Cerebellar cortex (tissue), 1 donor: ENCODE results near the gene AKAP17A.
"Not testable (repeated sequence)": the region's sequence is repeated elsewhere in the genome, so short reads cannot be mapped to it uniquely, and the experiment has no call there.

Source experiments
- DNase-seq: peaks from one replicate; pipeline ENCODE4 v3.0.0-alpha.2; 2015; ENCODE audit warnings: low spot score

AKAP17A gene, protein sequence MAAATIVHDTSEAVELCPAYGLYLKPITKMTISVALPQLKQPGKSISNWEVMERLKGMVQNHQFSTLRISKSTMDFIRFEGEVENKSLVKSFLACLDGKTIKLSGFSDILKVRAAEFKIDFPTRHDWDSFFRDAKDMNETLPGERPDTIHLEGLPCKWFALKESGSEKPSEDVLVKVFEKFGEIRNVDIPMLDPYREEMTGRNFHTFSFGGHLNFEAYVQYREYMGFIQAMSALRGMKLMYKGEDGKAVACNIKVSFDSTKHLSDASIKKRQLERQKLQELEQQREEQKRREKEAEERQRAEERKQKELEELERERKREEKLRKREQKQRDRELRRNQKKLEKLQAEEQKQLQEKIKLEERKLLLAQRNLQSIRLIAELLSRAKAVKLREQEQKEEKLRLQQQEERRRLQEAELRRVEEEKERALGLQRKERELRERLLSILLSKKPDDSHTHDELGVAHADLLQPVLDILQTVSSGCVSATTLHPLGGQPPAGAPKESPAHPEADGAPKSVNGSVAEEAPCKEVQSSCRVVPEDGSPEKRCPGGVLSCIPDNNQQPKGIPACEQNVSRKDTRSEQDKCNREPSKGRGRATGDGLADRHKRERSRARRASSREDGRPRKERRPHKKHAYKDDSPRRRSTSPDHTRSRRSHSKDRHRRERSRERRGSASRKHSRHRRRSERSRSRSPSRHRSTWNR

GRCh38 chrX:1591102-1591862, at the start of gene AKAP17A:
Gene AKAP17A (plus strand): TSS chrX:1591604. CDS start chrX:1593463, 1,859 bp downstream.
- DNase-seq = peak; percentile 94

- no peak for DNase-seq
Observed at GRCh38 chrX:1542994-1543725, 48.2 kb upstream of the AKAP17A start.

- no peak for DNase-seq
Observed at GRCh38 chrX:1545776-1546408, 45.5 kb upstream of the AKAP17A start.

- no peak for DNase-seq
Observed at GRCh38 chrX:1546691-1547251, 44.6 kb upstream of the AKAP17A start.

DNA sequence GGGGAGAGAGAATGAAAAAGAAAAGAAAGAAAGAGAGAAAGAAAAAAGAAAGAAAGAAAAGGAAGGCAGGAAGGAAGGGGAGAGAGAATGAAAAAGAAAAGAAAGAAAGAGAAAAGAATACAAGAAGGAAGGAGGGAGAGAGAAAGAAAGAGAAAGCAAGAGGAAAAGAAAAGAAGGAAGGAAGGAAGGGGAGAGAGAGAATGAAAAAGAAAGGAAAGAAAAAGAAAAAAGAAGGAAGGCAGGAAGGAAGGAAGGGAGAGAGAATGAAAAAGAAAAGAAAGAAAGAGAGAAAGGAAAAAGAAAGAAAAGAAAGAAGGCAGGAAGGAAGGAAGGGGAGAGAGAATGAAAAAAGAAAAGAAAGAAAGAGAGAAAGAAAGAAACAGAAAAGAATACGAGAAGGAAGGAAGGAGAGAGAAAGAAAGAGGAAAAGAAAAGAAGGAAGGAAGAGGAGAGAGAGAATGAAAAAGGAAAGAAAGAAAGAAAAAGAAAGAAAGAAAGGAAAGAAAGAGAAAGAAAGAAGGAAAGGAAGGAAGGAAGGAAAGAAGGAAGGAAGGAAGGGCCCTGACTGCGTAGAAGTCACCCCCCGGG, 39.4 kb upstream of the AKAP17A start:
- no peak for DNase-seq

DNA sequence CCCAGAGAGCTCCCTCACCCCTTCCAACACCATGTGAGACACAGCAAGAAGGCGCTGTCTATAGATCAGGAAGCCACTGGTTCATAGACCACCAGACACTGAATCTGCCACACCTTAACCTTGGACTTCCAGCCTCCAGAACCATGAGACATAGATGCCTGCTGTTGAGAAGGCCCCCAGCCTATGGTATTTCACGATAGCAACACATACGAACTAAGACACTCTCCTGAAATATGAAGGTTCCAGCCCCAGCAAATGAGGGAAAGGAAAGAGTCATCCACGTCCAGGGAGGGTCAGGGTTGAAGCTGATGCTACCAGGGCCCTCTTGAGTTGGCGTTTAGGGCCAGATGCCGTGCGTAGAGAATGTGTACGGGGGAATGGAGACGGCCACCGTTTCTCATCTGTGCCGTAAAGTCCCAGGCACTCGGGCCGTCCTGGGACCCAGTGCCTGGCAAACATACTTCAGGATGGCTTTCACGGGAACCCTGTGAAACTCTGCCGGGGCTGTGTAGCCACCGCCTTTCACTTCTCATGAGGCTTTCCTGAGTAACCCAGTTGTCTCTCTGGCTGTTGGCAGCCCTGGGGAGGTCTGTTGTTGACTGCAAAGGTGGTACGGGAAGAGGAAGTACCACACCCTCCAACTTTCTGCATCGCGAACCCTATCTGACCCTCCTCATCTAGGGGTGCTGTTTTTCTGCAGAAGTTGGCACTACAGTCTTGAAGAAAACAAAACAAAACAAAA, 36.8 kb upstream of the AKAP17A start:
- DNase-seq = no peak

- DNase-seq = no peak
Observed at GRCh38 chrX:1555370-1555769, 36.0 kb upstream of the AKAP17A start.

DNA sequence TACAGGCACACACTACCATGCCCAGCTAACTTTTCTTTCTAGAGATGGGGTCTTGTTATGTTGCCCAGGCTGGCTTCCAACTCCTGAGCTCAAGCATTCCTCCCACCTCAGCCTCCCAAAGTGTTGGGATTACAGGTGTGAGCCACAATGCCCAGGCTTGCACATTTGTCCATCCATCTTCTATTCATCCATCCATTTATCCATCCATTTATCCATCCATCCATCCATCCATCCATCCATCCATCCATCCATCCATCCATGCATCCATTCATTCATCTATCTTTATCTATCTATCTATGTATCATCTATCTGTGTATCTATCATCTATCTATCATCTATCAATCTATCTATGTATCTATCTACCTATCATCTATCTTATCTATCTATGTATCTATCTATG, 34.0 kb upstream of the AKAP17A start:
- not testable (repeated sequence) for DNase-seq

DNA sequence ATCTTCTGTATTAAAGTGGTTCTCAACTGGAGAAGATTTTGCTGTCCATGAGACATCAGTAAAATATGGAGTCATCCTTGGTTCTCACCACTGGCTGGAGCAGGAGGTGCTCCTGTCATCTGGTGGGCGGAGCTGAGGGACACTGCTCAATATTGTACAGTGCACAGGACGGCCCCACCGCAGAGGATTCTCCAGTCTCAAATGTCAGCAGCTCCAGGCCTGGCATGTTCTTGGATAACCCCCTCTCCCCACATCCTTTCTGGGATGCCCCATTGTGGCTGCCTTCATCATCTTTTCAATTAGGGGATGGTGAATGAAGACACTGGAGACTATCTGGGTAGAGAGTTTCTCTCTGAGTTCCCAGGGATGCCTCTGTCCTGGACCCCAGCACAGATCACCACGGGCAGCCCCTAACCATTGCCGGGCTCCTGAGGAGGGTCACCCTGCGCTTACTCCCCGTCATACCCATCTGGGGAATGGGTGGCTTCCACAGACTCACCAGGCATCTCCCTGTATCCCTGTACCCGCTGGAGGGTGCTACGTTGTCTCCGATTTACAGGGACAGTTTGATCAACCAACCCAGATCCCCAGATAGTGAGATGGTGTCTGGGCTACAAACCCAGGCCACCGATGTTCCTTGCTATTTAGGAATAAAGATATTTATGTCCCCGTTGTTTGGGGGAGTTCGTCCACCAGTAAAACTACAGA, 32.5 kb upstream of the AKAP17A start:
- no peak for DNase-seq

- DNase-seq = no peak
Observed at GRCh38 chrX:1561164-1561563, 30.2 kb upstream of the AKAP17A start.

DNA sequence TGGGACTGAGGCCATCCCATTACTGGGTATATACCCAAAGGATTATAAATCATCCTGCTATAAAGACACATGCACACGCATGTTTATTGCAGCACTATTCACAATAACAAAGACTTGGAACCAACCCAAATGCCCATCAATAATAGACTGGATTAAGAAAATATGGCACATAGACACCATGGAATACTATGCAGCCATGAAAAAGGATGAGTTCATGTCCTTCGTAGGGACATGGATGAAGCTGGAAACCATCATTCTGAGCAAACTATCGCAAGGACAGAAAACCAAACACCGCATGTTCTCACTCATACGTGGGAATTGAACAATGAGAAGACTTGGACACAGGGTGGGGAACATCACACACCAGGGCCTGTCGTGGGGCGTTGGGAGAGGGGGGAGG, 27.3 kb upstream of the AKAP17A start:
- not testable (repeated sequence) for DNase-seq

- no peak for DNase-seq
Observed at GRCh38 chrX:1564750-1565683, 26.4 kb upstream of the AKAP17A start.

- DNase-seq = not testable (repeated sequence)
Observed at GRCh38 chrX:1574181-1574580, 17.2 kb upstream of the AKAP17A start.

- DNase-seq = no peak
Observed at GRCh38 chrX:1576201-1576992, 15.0 kb upstream of the AKAP17A start.

DNA sequence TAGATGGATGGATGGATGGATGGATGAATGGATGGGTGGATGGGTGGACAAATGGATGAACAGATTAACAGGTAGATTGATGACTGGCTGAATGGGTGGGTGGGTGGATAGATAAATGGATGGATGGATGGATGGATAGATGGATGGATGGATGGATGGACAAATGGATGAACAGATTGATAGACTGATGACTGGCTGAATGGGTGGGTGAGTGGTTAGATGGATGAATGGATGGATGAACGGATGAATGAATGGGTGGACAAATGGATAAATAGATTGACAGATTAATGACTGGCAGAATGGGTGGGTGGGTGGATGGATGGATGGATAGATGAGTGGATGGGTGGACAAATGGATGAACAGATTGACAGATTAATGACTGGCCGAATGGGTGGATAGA, 13.6 kb upstream of the AKAP17A start:
- no peak for DNase-seq

GRCh38 chrX:1578511-1579173, 12.8 kb upstream of the AKAP17A start:
- DNase-seq = no peak

DNA sequence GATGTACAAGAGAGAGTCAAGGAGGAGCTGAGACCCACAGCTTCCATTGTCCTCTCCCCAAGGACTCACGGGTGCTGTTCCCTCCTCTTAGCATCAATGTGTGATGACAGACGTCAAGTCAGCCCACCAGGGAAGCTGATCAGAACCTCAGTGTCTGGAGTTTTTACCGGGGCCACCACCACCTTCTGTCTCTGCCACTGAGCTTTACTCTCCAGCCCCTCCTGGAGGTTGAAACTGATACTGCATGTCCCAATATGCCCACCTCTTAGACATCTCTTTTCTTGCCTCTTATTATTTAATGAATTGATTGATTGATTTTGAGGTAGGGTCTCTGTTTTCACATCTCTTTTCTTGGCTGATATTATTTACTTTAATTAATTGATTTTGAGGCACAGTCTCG, 10.3 kb upstream of the AKAP17A start:
- peak; percentile 27 for DNase-seq
